Fibroblast of the aortic adventitia (primary cell): ENCODE data around the gene AGPAT3. TPM values are rescaled to one million over a fixed set of nuclear protein-coding genes. Genes with fewer than 3 reads are reported as not detected.

Experiments used
- DNase-seq: peaks from one replicate; pipeline ENCODE4 v3.0.0-alpha.2; 2010; ENCODE audit warnings: low read depth
- H3K4me3 ChIP-seq: 2 replicates; pipeline ENCODE4 v1.5.1; 2011; ENCODE audit warnings: low read depth, mild to moderate bottlenecking, control low read depth, low read length, moderate library complexity
- CTCF ChIP-seq: IDR thresholded peaks from 2 replicates; pipeline ENCODE4 v1.5.1; 2011; ENCODE audit warnings: mild to moderate bottlenecking, low read length, control low read depth, inconsistent platforms; ENCODE audit not compliant: insufficient read depth
- total RNA-seq: library from RNA; depleted of rRNA; stranded (reverse); fragments of >200 nt; gene quantifications from 2 replicates; pipeline ENCODE4 v1.2.3, GENCODE V29; 2012; ENCODE audit warnings: low replicate concordance

AGPAT3 gene
- total RNA-seq, 1 donor: 29.0 TPM

- no peak overlapping the region for H3K4me3 ChIP-seq
- no peak for TF ChIP-seq CTCF
- DNase-seq: no peak
These were observed 120.1 kb downstream of the AGPAT3 start for GRCh38 chr21:43984905-43985689.

DNA sequence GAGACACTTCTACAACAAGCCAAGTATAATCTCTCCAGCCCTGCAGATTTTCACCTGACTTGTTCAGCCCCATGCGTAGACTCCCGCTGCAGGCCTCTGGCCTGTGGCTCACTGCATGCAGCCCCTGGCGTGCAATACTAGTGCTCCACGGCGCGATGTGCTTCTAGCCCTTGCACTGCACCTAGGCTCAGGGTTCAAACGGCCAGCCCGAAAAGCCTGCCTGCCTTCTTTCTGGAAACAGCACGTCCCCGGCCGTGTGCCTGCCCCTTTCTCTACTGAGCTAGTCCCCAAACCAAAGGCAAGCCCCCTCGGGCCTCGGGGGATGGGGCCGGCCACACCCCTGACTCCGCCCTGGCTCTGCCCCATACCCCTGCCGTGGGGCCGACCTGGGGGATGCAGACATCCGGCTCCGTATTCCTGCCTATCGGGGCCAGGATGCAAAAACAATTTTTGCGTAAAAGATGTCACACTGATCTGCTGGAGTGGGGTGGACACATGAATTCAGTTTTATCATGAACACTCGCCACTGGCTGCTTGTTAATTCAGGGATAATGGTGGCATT is 120.7 kb downstream of the AGPAT3 start:
- no peak for DNase-seq
- no peak for TF ChIP-seq CTCF
- no peak overlapping the region for H3K4me3 ChIP-seq

DNA sequence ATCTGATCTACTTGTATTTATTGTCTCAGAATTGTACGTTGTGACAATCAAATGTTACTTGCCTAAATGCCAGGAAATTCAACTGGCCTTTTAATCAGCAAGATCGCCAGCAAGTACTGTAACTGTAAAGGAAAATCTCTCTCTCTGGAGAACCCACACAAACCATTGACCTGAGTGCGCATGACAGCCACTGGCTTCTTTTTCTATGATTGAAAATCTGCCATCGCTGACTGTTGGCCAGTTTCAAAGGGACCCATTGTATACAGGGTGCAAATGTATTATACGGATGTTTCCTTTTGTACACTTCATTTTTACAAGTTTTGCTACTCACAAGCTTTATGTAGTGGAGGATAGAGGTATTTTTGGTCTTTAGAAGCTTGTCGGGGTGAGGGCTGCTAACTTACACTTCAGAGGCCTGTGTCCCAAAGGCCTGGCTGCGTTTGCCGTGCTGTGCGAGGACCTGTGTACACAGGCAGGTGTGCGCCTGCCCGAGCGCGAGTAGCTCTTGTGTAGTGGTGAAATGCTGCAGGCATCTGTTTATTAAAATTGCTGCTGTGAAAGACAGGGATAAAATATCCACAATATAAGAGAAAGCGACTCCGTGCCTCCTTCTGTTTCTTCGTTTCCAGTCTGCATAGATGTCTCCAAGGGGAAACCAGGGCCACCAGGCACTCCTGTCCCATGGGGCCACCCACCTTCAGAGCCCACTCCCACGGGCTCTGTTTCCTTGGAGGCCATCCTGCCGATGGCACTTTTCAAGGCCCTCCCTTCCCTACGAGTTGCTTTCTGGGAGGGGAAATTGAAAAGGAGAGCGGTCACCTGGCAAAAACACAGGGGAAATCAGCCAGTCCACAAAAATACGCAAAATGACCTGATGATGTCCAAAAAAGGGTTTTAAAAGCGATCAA is 121.8 kb downstream of the AGPAT3 start:
- TF ChIP-seq CTCF: no peak
- H3K4me3 ChIP-seq: no peak overlapping the region
- DNase-seq: no peak

DNA sequence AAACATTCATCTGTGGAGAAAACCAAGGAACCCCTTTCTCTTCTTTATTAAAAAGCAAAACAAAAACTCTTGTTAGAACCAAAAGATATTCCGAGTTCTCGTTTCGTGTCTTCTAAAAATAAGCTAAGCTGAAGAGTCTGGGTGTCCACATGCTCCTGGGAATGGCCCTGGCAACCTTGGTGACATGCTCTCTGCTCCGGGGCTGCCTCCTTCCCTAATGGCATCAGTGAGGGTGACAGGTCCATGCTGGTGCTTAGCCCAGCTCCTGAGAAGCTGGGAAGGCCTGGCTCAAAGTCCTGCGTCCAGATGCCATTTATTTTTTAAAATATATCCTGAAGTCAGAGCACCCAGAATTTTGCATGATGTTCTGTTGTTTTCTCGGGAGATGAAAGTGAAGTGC is 122.5 kb downstream of the AGPAT3 start:
- no peak for TF ChIP-seq CTCF
- H3K4me3 ChIP-seq: no peak overlapping the region
- no peak for DNase-seq

- no peak overlapping the region for H3K4me3 ChIP-seq
- no peak for DNase-seq
- TF ChIP-seq CTCF: no peak
These were observed 123.0 kb downstream of the AGPAT3 start for GRCh38 chr21:43988016-43988415.

- no peak overlapping the region for H3K4me3 ChIP-seq
- DNase-seq: no peak
- TF ChIP-seq CTCF: no peak
These were observed 123.6 kb downstream of the AGPAT3 start for GRCh38 chr21:43988506-43989230.
